A549 (cell line): ENCODE data around the gene CHRM5. TPM values are rescaled to one million over a fixed set of nuclear protein-coding genes. Genes with fewer than 3 reads are reported as not detected.

Experiments used
- BHLHE40 ChIP-seq: IDR thresholded peaks from 2 replicates; pipeline ENCODE4 v1.6.1; 2012; ENCODE audit warnings: low read depth, low read length, inconsistent platforms
- CBX2 ChIP-seq: fragments of 200-600 bp; sonication (generic); IDR thresholded peaks from 2 replicates; pipeline ENCODE4 v1.6.1; 2016; ENCODE audit warnings: low read depth, mild to moderate bottlenecking, borderline replicate concordance
- CBX8 ChIP-seq: fragments of 200-600 bp; sonication (generic); IDR thresholded peaks from 2 replicates; pipeline ENCODE4 v1.6.1; 2016
- CEBPB ChIP-seq, 2 experiments: fragments of >200 bp in 1 of 2; sonication (Bioruptor Twin) in 1 of 2; formaldehyde crosslinking in 1 of 2; IDR thresholded peaks; 2 replicates each; pipeline ENCODE4 v1.6.1; 2012 to 2016
- CHD2 ChIP-seq: fragments of 150-350 bp; IDR thresholded peaks from 2 replicates; pipeline ENCODE4 v1.6.1; 2014; ENCODE audit warnings: low read length; ENCODE audit not compliant: partially characterized antibody
- EHF ChIP-seq: fragments of 250-450 bp; sonication (Bioruptor Pico); IDR thresholded peaks from 2 replicates; pipeline ENCODE4 v1.5.0; 2020; ENCODE audit warnings: mild to moderate bottlenecking
- EHMT2 ChIP-seq: fragments of 200-600 bp; sonication (generic); IDR thresholded peaks from 2 replicates; pipeline ENCODE4 v1.6.1; 2016; ENCODE audit warnings: antibody characterized with exemption, low read depth, mild to moderate bottlenecking, moderate library complexity
- ESRRA ChIP-seq: fragments of 150-350 bp; IDR thresholded peaks from 2 replicates; pipeline ENCODE4 v1.6.1; 2014; ENCODE audit warnings: mild to moderate bottlenecking, low read length, borderline replicate concordance
- FOSL2 ChIP-seq, 2 experiments: fragments of 450-650 bp in 1 of 2; fragments of >200 bp in 1 of 2; sonication (Bioruptor Twin) in 1 of 2; formaldehyde crosslinking; IDR thresholded peaks; 2 replicates each; pipeline versions ENCODE4 v1.5.0 to v1.6.1; 2016 to 2020; ENCODE audit warnings: mild to moderate bottlenecking in 1 of 2, moderate library complexity in 1 of 2
- GATA3 ChIP-seq: IDR thresholded peaks from 2 replicates; pipeline ENCODE4 v1.6.1; 2012; ENCODE audit warnings: borderline replicate concordance
- HES2 ChIP-seq: fragments of >200 bp; sonication (Bioruptor Twin); formaldehyde crosslinking; IDR thresholded peaks from 2 replicates; pipeline ENCODE4 v1.6.1; 2016
- HEYL ChIP-seq: fragments of 250-450 bp; sonication (Bioruptor Pico); IDR thresholded peaks from 2 replicates; pipeline ENCODE4 v1.8.0; 2021; ENCODE audit warnings: mild to moderate bottlenecking, moderate library complexity
- HMGXB4 ChIP-seq: fragments of 250-450 bp; sonication (Bioruptor Pico); IDR thresholded peaks from 2 replicates; pipeline ENCODE4 v1.5.0; 2021; ENCODE audit warnings: mild to moderate bottlenecking, moderate library complexity, borderline replicate concordance
- HOXB5 ChIP-seq: fragments of 250-450 bp; sonication (Bioruptor Pico); IDR thresholded peaks from 2 replicates; pipeline ENCODE4 v1.5.0; 2020; ENCODE audit warnings: mild to moderate bottlenecking, moderate library complexity
- JUN ChIP-seq, 2 experiments: fragments of >200 bp; sonication (Bioruptor Twin); formaldehyde crosslinking; IDR thresholded peaks; 2 replicates in 1 of 2; 3 replicates in 1 of 2; pipeline ENCODE4 v1.6.1; 2016 to 2017
- KDM5A ChIP-seq: fragments of 200-600 bp; sonication (generic); IDR thresholded peaks from 2 replicates; pipeline ENCODE4 v1.6.1; 2016; ENCODE audit warnings: antibody characterized with exemption, mild to moderate bottlenecking
- MAFK ChIP-seq: fragments of 450-650 bp; IDR thresholded peaks from 2 replicates; pipeline ENCODE4 v1.6.1; 2014; ENCODE audit not compliant: partially characterized antibody
- MAX ChIP-seq: IDR thresholded peaks from 2 replicates; pipeline ENCODE4 v1.6.1; 2012
- MAZ ChIP-seq: fragments of 150-350 bp; IDR thresholded peaks from 2 replicates; pipeline ENCODE4 v1.6.1; 2014; ENCODE audit warnings: antibody characterized with exemption, low read depth, low read length, borderline replicate concordance
- MYC ChIP-seq: IDR thresholded peaks from 2 replicates; pipeline ENCODE4 v1.6.1; 2012; ENCODE audit warnings: mild to moderate bottlenecking, inconsistent platforms, low read length, improper control_type of control experiment, borderline replicate concordance
- NFE2L2 ChIP-seq: fragments of 150-350 bp; conservative IDR thresholded peaks from 2 replicates; pipeline ENCODE4 v1.6.1; 2014; ENCODE audit warnings: low read length
- NPAS2 ChIP-seq: fragments of 250-450 bp; sonication (Bioruptor Pico); IDR thresholded peaks from 2 replicates; pipeline ENCODE4 v1.8.0; 2022; ENCODE audit warnings: mild to moderate bottlenecking, moderate library complexity, borderline replicate concordance
- NR3C1 ChIP-seq: fragments of >200 bp; sonication (Bioruptor Twin); formaldehyde crosslinking; IDR thresholded peaks from 3 replicates; pipeline ENCODE4 v1.6.1; 2017
- PBX3 ChIP-seq: IDR thresholded peaks from 2 replicates; pipeline ENCODE4 v1.6.1; 2012
- PHF8 ChIP-seq: fragments of 200-600 bp; sonication (generic); IDR thresholded peaks from 2 replicates; pipeline ENCODE4 v1.6.1; 2016; ENCODE audit warnings: low read depth, mild to moderate bottlenecking, antibody characterized with exemption, moderate library complexity, borderline replicate concordance
- POLR2A ChIP-seq: IDR thresholded peaks from 2 replicates; pipeline ENCODE4 v1.6.1; 2012; ENCODE audit warnings: mild to moderate bottlenecking, low read length
- RARB ChIP-seq: fragments of 250-450 bp; sonication (Bioruptor Pico); IDR thresholded peaks from 2 replicates; pipeline ENCODE4 v1.8.0; 2021; ENCODE audit warnings: mild to moderate bottlenecking, moderate library complexity
- REST ChIP-seq: fragments of 200-600 bp; sonication (generic); IDR thresholded peaks from 2 replicates; pipeline ENCODE4 v1.6.1; 2016; ENCODE audit warnings: antibody characterized with exemption, mild to moderate bottlenecking, moderate library complexity
- RFX5 ChIP-seq: fragments of 450-650 bp; IDR thresholded peaks from 2 replicates; pipeline ENCODE4 v1.7.1; 2014; ENCODE audit warnings: antibody characterized with exemption, mild to moderate bottlenecking, moderate library complexity
- RNF2 ChIP-seq: fragments of 200-600 bp; sonication (generic); IDR thresholded peaks from 2 replicates; pipeline ENCODE4 v1.6.1; 2016; ENCODE audit warnings: low read depth, mild to moderate bottlenecking, antibody characterized with exemption, moderate library complexity, borderline replicate concordance
- SMC3 ChIP-seq: fragments of >200 bp; sonication (Bioruptor Twin); formaldehyde crosslinking; IDR thresholded peaks from 3 replicates; pipeline ENCODE4 v1.6.1; 2018; ENCODE audit warnings: inconsistent platforms
- TFCP2L1 ChIP-seq: fragments of 250-450 bp; sonication (Bioruptor Pico); IDR thresholded peaks from 2 replicates; pipeline ENCODE4 v1.5.0; 2021; ENCODE audit warnings: mild to moderate bottlenecking
- TP53 ChIP-seq: fragments of 250-450 bp; sonication (Bioruptor Pico); IDR thresholded peaks from 2 replicates; pipeline ENCODE4 v1.5.0; 2021; ENCODE audit warnings: mild to moderate bottlenecking, moderate library complexity
- ZC3H11A ChIP-seq: fragments of 450-650 bp; IDR thresholded peaks from 2 replicates; pipeline ENCODE4 v1.6.1; 2014; ENCODE audit warnings: antibody characterized with exemption, mild to moderate bottlenecking
- ZFP36 ChIP-seq: fragments of 450-650 bp; IDR thresholded peaks from 2 replicates; pipeline ENCODE4 v1.6.1; 2014; ENCODE audit warnings: borderline replicate concordance; ENCODE audit not compliant: partially characterized antibody
- ZNF302 ChIP-seq: fragments of 250-450 bp; sonication (Bioruptor Pico); IDR thresholded peaks from 2 replicates; pipeline ENCODE4 v1.9.0; 2021; ENCODE audit warnings: inconsistent platforms, mild to moderate bottlenecking, moderate library complexity
- polyA plus RNA-seq, 4 experiments: library from polyadenylated mRNA; depleted of rRNA in 3 of 4; stranded (reverse); fragments of >200 nt; fragmentation: RNase III in 1 of 4; extraction: RNeasy Plus Mini Kit Qiagen cat#74134 plus additional on column Dnase treatment in 1 of 4; gene quantifications; 2 replicates in 3 of 4; 3 replicates in 1 of 4; pipeline ENCODE4 v1.2.3, GENCODE V29; 2011 to 2017

CHRM5 gene
- polyA plus RNA-seq, 2 of the 4 experiments (the other 2 are of a cell fraction), result not detected

- TF ChIP-seq HMGXB4 (CRISPR knock-in tag) (no peak), CBX8 (no peak), MAX (peak; percentile 93), MAFK (no peak), ZNF302 (CRISPR knock-in tag) (no peak), GATA3 (no peak), HES2 (no peak), ZFP36 (no peak), KDM5A (no peak), NR3C1 (no peak), ZC3H11A (no peak), MYC (peak; percentile 84; the same call in 1 of the 2 replicates), CHD2 (no peak), POLR2A (peak; percentile 95), EHMT2 (no peak), CBX2 (no peak), MAZ (no peak), PBX3 (0 out of 2 replicates have a peak, but pooled peaks have one; percentile 20), EHF (no peak), RNF2 (no peak), REST (no peak), BHLHE40 (no peak), HOXB5 (CRISPR knock-in tag) (no peak), NPAS2 (CRISPR knock-in tag) (no peak), CEBPB (IDR thresholded peaks at IDR 0.05) (no peak), RFX5 (no peak), SMC3 (no peak), HEYL (no peak), FOSL2 (IDR thresholded peaks at IDR 0.05) (no peak), FOSL2 (CRISPR knock-in tag; IDR thresholded peaks at IDR 0.05) (no peak), PHF8 (peak; percentile 91), NFE2L2 (no peak), TP53 (no peak), TFCP2L1 (0 out of 2 replicates have a peak, but pooled peaks have one; percentile 54), ESRRA (no peak), JUN (IDR thresholded peaks at IDR 0.05) (peak; percentile 89 to 97), RARB (CRISPR knock-in tag) (no peak)
- TF ChIP-seq, all 56 proteins: peak for 7
These were observed 70.0 kb downstream of the CHRM5 start (continued) for GRCh38 chr15:34038023-34038870.
